MCF 10A (cell line): ENCODE measurements around the gene ADGRF1. TPM values are rescaled to one million over a fixed set of nuclear protein-coding genes. Genes with fewer than 3 reads are reported as not detected.

ENCODE experiments used
- BruUV-seq: library from RNA; stranded (reverse); fragments of 400-500 nt; replicated peaks from 2 replicates; lab custom pipeline; 2021; lab: Mats Ljungman, UMichigan
- CTCF ChIA-PET: fragments of 300-600 bp; sonication (Branson Sonifier 250); formaldehyde crosslinking; extraction: SDS; loops from one replicate; lab custom pipeline; 2021; ENCODE audit warnings: antibody characterized with exemption, inconsistent platforms; lab: Yijun Ruan, JAX
- POLR2A ChIA-PET: fragments of 300-600, 350-650 bp; sonication (Branson Sonifier 250); formaldehyde crosslinking; extraction: SDS; loops from one replicate; lab custom pipeline; 2020; ENCODE audit warnings: antibody characterized with exemption, inconsistent platforms; lab: Yijun Ruan, JAX
- DNase-seq: peaks from one replicate; pipeline ENCODE4 v3.0.0-alpha.2; 2018; ENCODE audit not compliant: unreplicated experiment
- H3K27ac Mint-ChIP-seq: one replicate; pipeline ENCODE4 v1.8.0; 2022; ENCODE audit warnings: mild to moderate bottlenecking, low read depth, mixed read lengths; ENCODE audit not compliant: unreplicated experiment
- H3K27me3 Mint-ChIP-seq: one replicate; pipeline ENCODE4 v1.8.0; 2022; ENCODE audit warnings: mixed read lengths; ENCODE audit not compliant: insufficient read depth, unreplicated experiment
- H3K36me3 Mint-ChIP-seq: one replicate; pipeline ENCODE4 v1.8.0; 2022; ENCODE audit warnings: mild to moderate bottlenecking, moderate library complexity, mixed read lengths; ENCODE audit not compliant: insufficient read depth, unreplicated experiment
- H3K4me1 Mint-ChIP-seq: one replicate; pipeline ENCODE4 v1.8.0; 2022; ENCODE audit warnings: mixed read lengths; ENCODE audit not compliant: insufficient read depth, unreplicated experiment
- H3K4me3 Mint-ChIP-seq: one replicate; pipeline ENCODE4 v1.8.0; 2022; ENCODE audit warnings: mild to moderate bottlenecking, moderate library complexity, mixed read lengths; ENCODE audit not compliant: unreplicated experiment
- H3K9me3 Mint-ChIP-seq: one replicate; pipeline ENCODE4 v1.8.0; 2022; ENCODE audit warnings: mixed read lengths; ENCODE audit not compliant: unreplicated experiment
- intact Hi-C: fragments of 100-400 bp; cut with micrococcal nuclease; formaldehyde crosslinking; loops from 2 replicates; pipeline ENCODE4 v1.14.1; 2022
- total RNA-seq: library from RNA; stranded (reverse); gene quantifications from 2 replicates; pipeline ENCODE4 v1.2.3, GENCODE V29; 2022
- TF ChIP-seq, protein P1 (sequence below): fragments of 200-600 bp; IDR thresholded peaks from one replicate; pipeline ENCODE4 v1.8.0; 2022; ENCODE audit warnings: antibody characterized with exemption, mild to moderate bottlenecking; ENCODE audit not compliant: unreplicated experiment

Gene ADGRF1
- total RNA-seq, 1 experiment from 2014 or later: 3.5 TPM

DNA sequence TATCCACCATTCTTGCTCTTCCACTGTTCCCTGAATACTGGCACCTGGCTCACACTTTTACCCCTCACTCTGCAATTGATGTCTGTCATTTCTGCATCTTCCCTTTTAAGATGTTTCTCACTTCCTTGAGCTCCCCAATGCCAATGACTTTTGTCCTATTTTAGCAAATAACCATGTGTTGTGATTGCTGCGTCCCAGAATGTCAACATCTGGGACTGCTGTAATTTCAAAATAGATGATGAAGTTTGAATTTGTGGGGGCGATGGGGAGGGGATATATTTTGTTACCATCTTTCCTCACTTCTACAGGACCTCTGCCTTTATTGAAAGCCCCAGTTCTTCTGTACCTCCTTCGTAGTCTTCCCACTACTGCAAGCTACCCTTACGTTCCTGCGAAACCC lies 80.4 kb downstream of the ADGRF1 start:
- no peaks in the 10 kb centered on the region for H3K27me3 Mint-ChIP-seq
- H3K4me1 Mint-ChIP-seq: no peaks in the 10 kb centered on the region
- H3K9me3 Mint-ChIP-seq: no peaks in the 10 kb centered on the region
- no peak overlapping the region for H3K27ac Mint-ChIP-seq
- no TSS peak for BruUV-seq
- DNase-seq: no peak
- H3K4me3 Mint-ChIP-seq: no peak overlapping the region
- no peaks in the 10 kb centered on the region for H3K36me3 Mint-ChIP-seq
- POLR2A ChIA-PET: interaction anchor here (0.7 kb wide), 1 partner anchor 549 kb away, joined by 3 read pairs; no protein-coding TSS in a partner anchor
- CTCF ChIA-PET: interaction anchor here (2.0 kb wide), 1 partner anchor 113 kb away, joined by 7 read pairs; no protein-coding TSS in a partner anchor
- TF ChIP-seq, protein P1, sequence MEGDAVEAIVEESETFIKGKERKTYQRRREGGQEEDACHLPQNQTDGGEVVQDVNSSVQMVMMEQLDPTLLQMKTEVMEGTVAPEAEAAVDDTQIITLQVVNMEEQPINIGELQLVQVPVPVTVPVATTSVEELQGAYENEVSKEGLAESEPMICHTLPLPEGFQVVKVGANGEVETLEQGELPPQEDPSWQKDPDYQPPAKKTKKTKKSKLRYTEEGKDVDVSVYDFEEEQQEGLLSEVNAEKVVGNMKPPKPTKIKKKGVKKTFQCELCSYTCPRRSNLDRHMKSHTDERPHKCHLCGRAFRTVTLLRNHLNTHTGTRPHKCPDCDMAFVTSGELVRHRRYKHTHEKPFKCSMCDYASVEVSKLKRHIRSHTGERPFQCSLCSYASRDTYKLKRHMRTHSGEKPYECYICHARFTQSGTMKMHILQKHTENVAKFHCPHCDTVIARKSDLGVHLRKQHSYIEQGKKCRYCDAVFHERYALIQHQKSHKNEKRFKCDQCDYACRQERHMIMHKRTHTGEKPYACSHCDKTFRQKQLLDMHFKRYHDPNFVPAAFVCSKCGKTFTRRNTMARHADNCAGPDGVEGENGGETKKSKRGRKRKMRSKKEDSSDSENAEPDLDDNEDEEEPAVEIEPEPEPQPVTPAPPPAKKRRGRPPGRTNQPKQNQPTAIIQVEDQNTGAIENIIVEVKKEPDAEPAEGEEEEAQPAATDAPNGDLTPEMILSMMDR: no peak
- intact Hi-C loops: no loop called here

DNA sequence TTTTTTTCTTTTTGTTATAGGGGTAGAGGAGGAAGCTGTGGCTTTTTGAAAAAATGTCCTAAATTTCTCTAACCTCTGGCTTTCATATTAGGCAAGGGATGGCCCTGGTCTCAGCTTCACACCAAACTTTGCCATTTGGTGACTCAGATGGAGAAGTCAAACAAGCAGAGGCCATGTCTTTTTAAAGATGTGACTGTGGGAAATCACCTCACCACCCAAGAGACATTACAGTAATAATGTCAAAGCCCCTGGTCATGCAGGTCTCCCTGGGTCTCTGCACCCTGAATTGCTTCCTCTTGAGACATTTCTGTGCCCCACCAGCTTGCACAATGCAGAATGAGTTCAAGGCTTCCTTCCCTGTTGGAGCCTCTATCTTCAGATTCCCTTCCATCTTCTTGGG lies 80.9 kb downstream of the ADGRF1 start:
- TF ChIP-seq, protein P1: no peak
- no peaks in the 10 kb centered on the region for H3K9me3 Mint-ChIP-seq
- ChIA-PET CTCF (interaction anchor here (2.0 kb wide), 1 partner anchor 112 kb away, joined by 7 read pairs; no protein-coding TSS in a partner anchor), POLR2A (interaction anchor here (0.7 kb wide), 1 partner anchor 548 kb away, joined by 3 read pairs; no protein-coding TSS in a partner anchor)
- intact Hi-C loops: no loop called here
- no peaks in the 10 kb centered on the region for H3K27me3 Mint-ChIP-seq
- no peaks in the 10 kb centered on the region for H3K4me1 Mint-ChIP-seq
- no peak overlapping the region for H3K4me3 Mint-ChIP-seq
- DNase-seq: no peak
- H3K27ac Mint-ChIP-seq: no peak overlapping the region
- no peaks in the 10 kb centered on the region for H3K36me3 Mint-ChIP-seq
- BruUV-seq: no TSS peak

DNA sequence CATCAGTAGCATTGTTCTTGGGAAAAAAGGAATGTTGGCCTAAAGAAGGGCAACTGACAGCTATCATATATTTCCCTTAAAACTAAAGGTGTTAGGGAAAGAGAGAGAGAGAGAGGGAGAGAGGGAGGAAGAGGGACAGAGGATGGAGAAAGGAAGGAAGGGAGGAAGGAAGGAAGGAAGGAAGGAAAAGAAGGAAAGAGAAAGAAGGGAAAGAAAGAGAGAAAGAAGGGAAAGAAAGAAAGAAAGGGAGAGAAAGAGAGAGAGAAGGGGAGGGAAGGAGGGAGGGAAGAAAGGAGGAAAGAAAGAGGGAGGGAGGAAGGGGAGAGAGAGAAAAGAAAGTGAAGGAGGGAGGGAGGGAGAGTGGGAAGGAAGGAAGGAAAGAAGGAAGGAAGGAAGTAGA lies 82.7 kb downstream of the ADGRF1 start:
- Mint-ChIP-seq H3K36me3 (no peaks in the 10 kb centered on the region), H3K4me3 (no peak overlapping the region), H3K27ac (no peak overlapping the region), H3K4me1 (peaks cover 6% of the 10 kb centered on the region), H3K9me3 (no peaks in the 10 kb centered on the region), H3K27me3 (no peaks in the 10 kb centered on the region)
- DNase-seq: no peak
- CTCF ChIA-PET: no interaction called here
- TF ChIP-seq, protein P1: no peak
- intact Hi-C loops: no loop called here
- BruUV-seq: no TSS peak
- POLR2A ChIA-PET: interaction anchor here (0.6 kb wide), 1 partner anchor 577 kb away, joined by 3 read pairs; no protein-coding TSS in a partner anchor

DNA sequence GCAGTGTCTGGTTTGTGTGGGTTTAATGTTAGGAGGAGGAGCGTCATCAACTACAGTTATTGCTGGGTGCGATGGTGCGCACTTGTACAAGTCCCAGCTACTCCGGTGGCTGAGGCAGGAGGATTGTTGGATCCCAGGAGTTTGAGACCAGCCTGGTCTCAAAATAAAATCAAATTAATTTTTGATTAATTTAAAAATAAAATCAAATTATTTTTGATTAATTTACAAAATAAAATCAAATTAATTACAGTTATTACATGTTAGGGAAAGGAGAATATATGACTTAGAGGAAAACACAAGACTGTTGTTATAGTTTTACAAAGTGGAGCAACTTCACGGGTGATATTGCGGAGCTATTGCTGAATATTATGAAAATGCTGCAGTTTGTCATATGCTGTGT lies 85.7 kb downstream of the ADGRF1 start:
- ChIA-PET CTCF (no interaction called here), POLR2A (interaction anchor here (0.6 kb wide), 1 partner anchor 27 kb away, joined by 3 read pairs; no protein-coding TSS in a partner anchor)
- Mint-ChIP-seq H3K4me3 (no peak overlapping the region), H3K27ac (no peak overlapping the region), H3K36me3 (no peaks in the 10 kb centered on the region), H3K9me3 (no peaks in the 10 kb centered on the region), H3K4me1 (peaks cover 6% of the 10 kb centered on the region), H3K27me3 (no peaks in the 10 kb centered on the region)
- intact Hi-C loops: no loop called here
- TF ChIP-seq, protein P1: no peak
- no peak for DNase-seq
- no TSS peak for BruUV-seq
